Measurements from ENCODE around the gene IQCK.

IQCK gene

GRCh38 chr16:19829844-19830692, 112.0 kb downstream of the IQCK start:
- TF ChIP-seq CTCF (IDR thresholded peaks at IDR 0.05; ENCODE audit: low read depth, low read length, missing control alignments): no peak
- no peak overlapping the region for H3K4me3 ChIP-seq (replicated peaks; ENCODE audit: low read depth, low read length)
- no peak for DNase-seq (ENCODE audit: extremely low read depth, low read depth)

- TF ChIP-seq CTCF (IDR thresholded peaks at IDR 0.05; ENCODE audit: low read depth, low read length, missing control alignments): no peak
- DNase-seq (ENCODE audit: extremely low read depth, low read depth): no peak
Observed at GRCh38 chr16:19830902-19831560, 113.0 kb downstream of the IQCK start.

GRCh38 chr16:19831678-19832077, 113.6 kb downstream of the IQCK start:
- no peak for TF ChIP-seq CTCF (IDR thresholded peaks at IDR 0.05; ENCODE audit: low read depth, low read length, missing control alignments)
- H3K4me3 ChIP-seq (replicated peaks; ENCODE audit: low read depth, low read length): no peak overlapping the region
- no peak for DNase-seq (ENCODE audit: extremely low read depth, low read depth)

More at GRCh38 chr16:19830902-19831560, 113.0 kb downstream of the IQCK start:
- H3K4me3 ChIP-seq (replicated peaks; ENCODE audit: low read depth, low read length): no peak overlapping the region

- no peak for DNase-seq (ENCODE audit: extremely low read depth, low read depth)
- no peak for TF ChIP-seq CTCF (IDR thresholded peaks at IDR 0.05; ENCODE audit: low read depth, low read length, missing control alignments)
Observed at GRCh38 chr16:19833176-19833575, 115.1 kb downstream of the IQCK start.

DNA sequence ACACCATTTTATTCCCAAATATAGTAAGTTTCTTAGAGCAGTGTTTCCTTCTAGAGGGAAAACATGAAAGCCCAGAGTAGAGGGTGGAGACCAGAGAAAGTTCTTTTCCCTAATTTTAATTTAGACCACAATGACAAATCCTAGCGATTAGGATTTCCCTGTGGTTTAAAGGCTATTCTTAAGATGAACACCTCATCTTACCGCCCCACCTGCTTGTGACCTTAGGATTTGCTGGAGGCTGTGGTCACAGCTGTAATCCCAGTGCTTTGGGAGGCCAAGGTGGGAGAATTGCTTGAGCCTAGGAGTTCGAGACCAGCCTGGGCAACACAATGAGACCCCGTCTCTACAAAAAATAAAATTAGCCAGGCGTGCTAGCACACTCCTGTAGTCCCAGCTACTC, 115.5 kb downstream of the IQCK start:
- no peak for DNase-seq (ENCODE audit: extremely low read depth, low read depth)

More at GRCh38 chr16:19833176-19833575, 115.1 kb downstream of the IQCK start:
- no peak overlapping the region for H3K4me3 ChIP-seq (replicated peaks; ENCODE audit: low read depth, low read length)

DNA sequence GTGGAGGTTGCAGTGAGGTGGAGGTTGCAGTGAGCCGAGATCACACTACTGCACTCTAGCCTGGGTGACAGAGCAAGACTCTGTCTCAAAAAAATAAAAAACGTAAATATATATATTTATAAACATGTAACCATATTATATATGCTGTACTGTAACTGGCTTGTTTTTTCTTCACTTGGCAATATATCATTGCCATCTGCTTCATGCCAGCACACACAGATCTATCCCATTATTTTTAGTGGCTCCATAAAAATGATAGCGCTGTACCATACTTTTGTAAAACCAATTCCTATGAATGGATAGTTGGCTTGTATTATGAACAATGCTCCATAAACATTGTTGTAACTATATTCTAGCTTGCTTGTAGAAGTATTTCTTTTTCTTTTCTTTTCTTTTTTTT, 117.1 kb downstream of the IQCK start:
- no peak overlapping the region for H3K4me3 ChIP-seq (replicated peaks; ENCODE audit: low read depth, low read length)
- TF ChIP-seq CTCF (IDR thresholded peaks at IDR 0.05; ENCODE audit: low read depth, low read length, missing control alignments): no peak
- DNase-seq (ENCODE audit: extremely low read depth, low read depth): no peak

More for the DNA sequence above, 115.5 kb downstream of the IQCK start:
- H3K4me3 ChIP-seq (replicated peaks; ENCODE audit: low read depth, low read length): no peak overlapping the region
- no peak for TF ChIP-seq CTCF (IDR thresholded peaks at IDR 0.05; ENCODE audit: low read depth, low read length, missing control alignments)

Measured in HFF-Myc (cell line).